Neural cell (in vitro differentiated cells): ENCODE results near the gene RAD51B. TPM values are rescaled to one million over a fixed set of nuclear protein-coding genes. Genes with fewer than 3 reads are reported as not detected.

ENCODE experiments used
- H2AFZ ChIP-seq: fragments of 200-600, 300-800 bp; sonication (generic), shearing (Covaris generic); 2 replicates; pipeline ENCODE4 v1.6.0; 2014; ENCODE audit warnings: low read depth, mild to moderate bottlenecking, antibody characterized with exemption, low read length, moderate library complexity
- H3F3A ChIP-seq: fragments of 200-600 bp; shearing (Covaris generic); 2 replicates; pipeline ENCODE4 v1.6.1; 2016; ENCODE audit warnings: mild to moderate bottlenecking, moderate library complexity, mixed read lengths, antibody characterized with exemption, low read length; ENCODE audit not compliant: insufficient read depth, poor library complexity, severe bottlenecking
- H3K27ac ChIP-seq: fragments of 200-600, 300-800 bp; sonication (generic), shearing (Covaris generic); 2 replicates; pipeline ENCODE4 v1.5.1; 2014; ENCODE audit warnings: mild to moderate bottlenecking, low read length, moderate library complexity
- H3K27me3 ChIP-seq: fragments of 300-800, 200-600 bp; sonication (generic), shearing (Covaris generic); 2 replicates; pipeline ENCODE4 v1.6.0; 2014; ENCODE audit warnings: mild to moderate bottlenecking, low read depth, low read length, moderate library complexity; ENCODE audit not compliant: insufficient read depth
- H3K36me3 ChIP-seq: fragments of 300-800, 200-600 bp; sonication (generic), shearing (Covaris generic); 2 replicates; pipeline ENCODE4 v1.5.1; 2014; ENCODE audit warnings: mild to moderate bottlenecking, antibody characterized with exemption, low read length, moderate library complexity; ENCODE audit not compliant: insufficient read depth
- H3K4me2 ChIP-seq: fragments of 300-800, 200-600 bp; sonication (generic), shearing (Covaris generic); 2 replicates; pipeline ENCODE4 v1.6.0; 2014; ENCODE audit warnings: mild to moderate bottlenecking, low read length
- H3K4me3 ChIP-seq: fragments of 300-800, 200-600 bp; sonication (generic), shearing (Covaris generic); 2 replicates; pipeline ENCODE4 v1.5.1; 2014; ENCODE audit warnings: mild to moderate bottlenecking, low read length, moderate library complexity
- H3K79me2 ChIP-seq: fragments of 200-600 bp; shearing (Covaris generic); replicated peaks from 2 replicates; pipeline ENCODE4 v1.6.0; 2014; ENCODE audit warnings: mild to moderate bottlenecking, low read length, moderate library complexity; ENCODE audit not compliant: insufficient read depth
- H3K9ac ChIP-seq: fragments of 300-800, 200-600 bp; sonication (generic), shearing (Covaris generic); 2 replicates; pipeline ENCODE4 v1.6.1; 2016; ENCODE audit warnings: mild to moderate bottlenecking, low read length, mixed read lengths
- H3K9me2 ChIP-seq: fragments of 200-600 bp; shearing (Covaris generic); 2 replicates; pipeline ENCODE4 v1.6.1; 2016; ENCODE audit warnings: mild to moderate bottlenecking, low read length, mixed read lengths; ENCODE audit not compliant: insufficient read depth
- H3K9me3 ChIP-seq: fragments of 200-600, 300-800 bp; sonication (generic), shearing (Covaris generic); 2 replicates; pipeline ENCODE4 v1.6.1; 2016; ENCODE audit warnings: mild to moderate bottlenecking, mixed run types, low read length, moderate library complexity, mixed read lengths
- H4K20me1 ChIP-seq: fragments of 200-600 bp; shearing (Covaris generic); 2 replicates; pipeline ENCODE4 v1.6.1; 2016; ENCODE audit warnings: mild to moderate bottlenecking, mixed run types; ENCODE audit not compliant: insufficient read depth
- EP300 ChIP-seq: fragments of 450-650 bp; conservative IDR thresholded peaks from 2 replicates; pipeline ENCODE4 v1.6.1; 2014; ENCODE audit warnings: antibody characterized with exemption, mild to moderate bottlenecking, moderate library complexity; ENCODE audit not compliant: poor library complexity, severe bottlenecking
- EZH2 ChIP-seq: fragments of 200-600, 300-800 bp; shearing (Covaris generic), sonication (generic); IDR thresholded peaks from 2 replicates; pipeline ENCODE4 v1.6.1; 2014; ENCODE audit warnings: antibody characterized with exemption, low read length, borderline replicate concordance, mild to moderate bottlenecking; ENCODE audit not compliant: insufficient read depth, poor library complexity, severe bottlenecking
- MXI1 ChIP-seq: fragments of 450-650 bp; conservative IDR thresholded peaks from 2 replicates; pipeline ENCODE4 v1.6.1; 2014; ENCODE audit warnings: antibody characterized with exemption, mild to moderate bottlenecking; ENCODE audit not compliant: poor library complexity, severe bottlenecking
- POLR2AphosphoS5 ChIP-seq: IDR thresholded peaks from 2 replicates; pipeline ENCODE4 v1.6.1; 2012
- RAD21 ChIP-seq: fragments of 450-650 bp; conservative IDR thresholded peaks from 2 replicates; pipeline ENCODE4 v1.6.1; 2014; ENCODE audit warnings: antibody characterized with exemption, mild to moderate bottlenecking, moderate library complexity
- SMC3 ChIP-seq: fragments of 450-650 bp; conservative IDR thresholded peaks from 2 replicates; pipeline ENCODE4 v1.6.1; 2014; ENCODE audit warnings: antibody characterized with exemption, mild to moderate bottlenecking, moderate library complexity; ENCODE audit not compliant: poor library complexity
- TAF1 ChIP-seq: IDR thresholded peaks from 2 replicates; pipeline ENCODE4 v1.6.1; 2012; ENCODE audit warnings: low read depth
- polyA plus RNA-seq: library from polyadenylated mRNA; depleted of rRNA; stranded (reverse); fragments of >200 nt; gene quantifications from 2 replicates; pipeline ENCODE4 v1.2.3, GENCODE V29; 2014
- TF ChIP-seq, protein P1 (sequence below): IDR thresholded peaks from 2 replicates; pipeline ENCODE4 v1.6.1; 2012; ENCODE audit warnings: borderline replicate concordance
- TF ChIP-seq, protein P2 (sequence below): fragments of 450-650 bp; IDR thresholded peaks from 2 replicates; pipeline ENCODE4 v1.5.1; 2014; ENCODE audit warnings: antibody characterized with exemption, mild to moderate bottlenecking, moderate library complexity; ENCODE audit not compliant: poor library complexity, severe bottlenecking

The RAD51B gene
- polyA plus RNA-seq, 1 donor from 2014 or later, result 3.1 TPM

GRCh38 chr14:68377459-68377858 lies 557.9 kb downstream of the RAD51B start:
- no peaks in the 10 kb centered on the region for H3K9me2 ChIP-seq
- no peaks in the 10 kb centered on the region for H3F3A ChIP-seq
- no peaks in the 10 kb centered on the region for H3K27me3 ChIP-seq
- H3K4me2 ChIP-seq, result no peak overlapping the region
- H4K20me1 ChIP-seq, result no peaks in the 10 kb centered on the region
- no peak overlapping the region for H3K27ac ChIP-seq
- no peak overlapping the region for H2AFZ ChIP-seq
- no peaks in the 10 kb centered on the region for H3K9me3 ChIP-seq
- no peaks in the 10 kb centered on the region for H3K36me3 ChIP-seq
- no peak overlapping the region for H3K4me3 ChIP-seq
- H3K9ac ChIP-seq, result no peak overlapping the region
- H3K79me2 ChIP-seq, result no peaks in the 10 kb centered on the region
- no peak for TF ChIP-seq RAD21
- TF ChIP-seq, protein P1, sequence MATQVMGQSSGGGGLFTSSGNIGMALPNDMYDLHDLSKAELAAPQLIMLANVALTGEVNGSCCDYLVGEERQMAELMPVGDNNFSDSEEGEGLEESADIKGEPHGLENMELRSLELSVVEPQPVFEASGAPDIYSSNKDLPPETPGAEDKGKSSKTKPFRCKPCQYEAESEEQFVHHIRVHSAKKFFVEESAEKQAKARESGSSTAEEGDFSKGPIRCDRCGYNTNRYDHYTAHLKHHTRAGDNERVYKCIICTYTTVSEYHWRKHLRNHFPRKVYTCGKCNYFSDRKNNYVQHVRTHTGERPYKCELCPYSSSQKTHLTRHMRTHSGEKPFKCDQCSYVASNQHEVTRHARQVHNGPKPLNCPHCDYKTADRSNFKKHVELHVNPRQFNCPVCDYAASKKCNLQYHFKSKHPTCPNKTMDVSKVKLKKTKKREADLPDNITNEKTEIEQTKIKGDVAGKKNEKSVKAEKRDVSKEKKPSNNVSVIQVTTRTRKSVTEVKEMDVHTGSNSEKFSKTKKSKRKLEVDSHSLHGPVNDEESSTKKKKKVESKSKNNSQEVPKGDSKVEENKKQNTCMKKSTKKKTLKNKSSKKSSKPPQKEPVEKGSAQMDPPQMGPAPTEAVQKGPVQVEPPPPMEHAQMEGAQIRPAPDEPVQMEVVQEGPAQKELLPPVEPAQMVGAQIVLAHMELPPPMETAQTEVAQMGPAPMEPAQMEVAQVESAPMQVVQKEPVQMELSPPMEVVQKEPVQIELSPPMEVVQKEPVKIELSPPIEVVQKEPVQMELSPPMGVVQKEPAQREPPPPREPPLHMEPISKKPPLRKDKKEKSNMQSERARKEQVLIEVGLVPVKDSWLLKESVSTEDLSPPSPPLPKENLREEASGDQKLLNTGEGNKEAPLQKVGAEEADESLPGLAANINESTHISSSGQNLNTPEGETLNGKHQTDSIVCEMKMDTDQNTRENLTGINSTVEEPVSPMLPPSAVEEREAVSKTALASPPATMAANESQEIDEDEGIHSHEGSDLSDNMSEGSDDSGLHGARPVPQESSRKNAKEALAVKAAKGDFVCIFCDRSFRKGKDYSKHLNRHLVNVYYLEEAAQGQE, result no peak
- TF ChIP-seq TAF1, result no peak
- TF ChIP-seq SMC3, result no peak
- TF ChIP-seq EZH2, result no peak
- TF ChIP-seq POLR2AphosphoS5, result no peak
- TF ChIP-seq, protein P2, sequence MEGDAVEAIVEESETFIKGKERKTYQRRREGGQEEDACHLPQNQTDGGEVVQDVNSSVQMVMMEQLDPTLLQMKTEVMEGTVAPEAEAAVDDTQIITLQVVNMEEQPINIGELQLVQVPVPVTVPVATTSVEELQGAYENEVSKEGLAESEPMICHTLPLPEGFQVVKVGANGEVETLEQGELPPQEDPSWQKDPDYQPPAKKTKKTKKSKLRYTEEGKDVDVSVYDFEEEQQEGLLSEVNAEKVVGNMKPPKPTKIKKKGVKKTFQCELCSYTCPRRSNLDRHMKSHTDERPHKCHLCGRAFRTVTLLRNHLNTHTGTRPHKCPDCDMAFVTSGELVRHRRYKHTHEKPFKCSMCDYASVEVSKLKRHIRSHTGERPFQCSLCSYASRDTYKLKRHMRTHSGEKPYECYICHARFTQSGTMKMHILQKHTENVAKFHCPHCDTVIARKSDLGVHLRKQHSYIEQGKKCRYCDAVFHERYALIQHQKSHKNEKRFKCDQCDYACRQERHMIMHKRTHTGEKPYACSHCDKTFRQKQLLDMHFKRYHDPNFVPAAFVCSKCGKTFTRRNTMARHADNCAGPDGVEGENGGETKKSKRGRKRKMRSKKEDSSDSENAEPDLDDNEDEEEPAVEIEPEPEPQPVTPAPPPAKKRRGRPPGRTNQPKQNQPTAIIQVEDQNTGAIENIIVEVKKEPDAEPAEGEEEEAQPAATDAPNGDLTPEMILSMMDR, result no peak
- TF ChIP-seq EP300, result no peak
- TF ChIP-seq MXI1, result no peak

DNA sequence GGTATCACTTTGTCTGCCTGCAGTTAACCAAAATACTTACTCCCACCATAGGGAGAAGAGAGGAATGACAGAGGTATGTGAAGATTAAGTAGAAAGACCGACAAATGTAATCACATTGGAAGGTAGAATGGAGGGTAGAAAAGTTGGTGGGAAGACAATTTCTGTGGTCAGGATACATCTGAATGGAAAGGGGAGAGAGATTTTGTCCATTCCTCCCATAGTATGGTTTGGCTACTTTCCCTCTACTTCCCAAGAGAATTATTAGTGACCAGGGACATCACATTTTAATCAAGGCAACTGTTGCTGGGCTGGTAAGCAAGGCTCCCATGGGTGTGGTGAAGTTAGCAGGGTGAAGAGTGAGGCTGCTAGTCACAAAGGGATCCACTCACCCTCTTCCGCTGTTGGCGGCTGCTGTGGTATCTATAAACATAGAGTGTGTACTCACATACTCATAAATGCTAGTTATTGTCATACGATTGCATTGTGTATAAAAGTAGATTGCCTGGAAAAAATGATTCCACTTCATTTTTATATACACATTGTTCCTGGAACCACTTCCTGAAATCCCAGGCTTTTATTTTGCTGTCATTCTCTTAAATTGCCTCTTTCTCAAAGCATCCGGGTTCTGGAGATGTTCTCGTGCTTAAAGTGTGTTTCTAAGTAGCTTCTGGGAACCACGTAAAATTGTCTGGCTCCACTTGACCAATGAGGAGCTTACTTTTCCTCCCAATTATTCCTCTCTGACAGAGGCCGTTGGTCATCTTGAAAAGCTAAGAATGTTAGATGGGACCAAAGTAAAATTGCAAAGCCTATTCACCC lies 560.1 kb downstream of the RAD51B start:
- Histone ChIP-seq H3K27me3 (no peaks in the 10 kb centered on the region), H3K27ac (no peak overlapping the region), H2AFZ (no peak overlapping the region), H3F3A (no peaks in the 10 kb centered on the region), H3K4me3 (no peak overlapping the region), H3K79me2 (no peaks in the 10 kb centered on the region), H3K9ac (no peak overlapping the region), H4K20me1 (no peaks in the 10 kb centered on the region), H3K4me2 (no peak overlapping the region), H3K9me3 (no peaks in the 10 kb centered on the region), H3K36me3 (no peaks in the 10 kb centered on the region), H3K9me2 (no peaks in the 10 kb centered on the region)
- TF ChIP-seq RAD21 (no peak), EP300 (no peak), MXI1 (no peak), EZH2 (no peak), TAF1 (no peak), POLR2AphosphoS5 (no peak), SMC3 (no peak)
- TF ChIP-seq, protein P2, result no peak
- TF ChIP-seq, protein P1, result no peak
